Measurements from ENCODE around the gene PI4KB.

- TF ChIP-seq ZFP3 (CRISPR knock-in tag; IDR thresholded peaks at IDR 0.05) (no peak), ZC3H10 (CRISPR knock-in tag; IDR thresholded peaks at IDR 0.05) (no peak), ESRRG (CRISPR knock-in tag; IDR thresholded peaks at IDR 0.05) (no peak), ZNF70 (CRISPR knock-in tag; IDR thresholded peaks at IDR 0.05) (no peak), PATZ1 (CRISPR knock-in tag; IDR thresholded peaks at IDR 0.05; ENCODE audit: borderline replicate concordance) (no peak), OSR1 (CRISPR knock-in tag; IDR thresholded peaks at IDR 0.05) (no peak), CSDC2 (CRISPR knock-in tag; IDR thresholded peaks at IDR 0.05) (no peak), CSRNP3 (CRISPR knock-in tag; IDR thresholded peaks at IDR 0.05) (no peak), RARB (CRISPR knock-in tag; IDR thresholded peaks at IDR 0.05) (no peak), SNAI2 (CRISPR knock-in tag; IDR thresholded peaks at IDR 0.05) (no peak), ZFP30 (CRISPR knock-in tag; IDR thresholded peaks at IDR 0.05) (no peak), GLIS3 (CRISPR knock-in tag; IDR thresholded peaks at IDR 0.05) (no peak), TOX (CRISPR knock-in tag; IDR thresholded peaks at IDR 0.05; ENCODE audit: borderline replicate concordance) (no peak), ZNF565 (CRISPR knock-in tag; conservative IDR thresholded peaks at IDR 0.05; ENCODE audit: low read depth) (no peak)
Observed at GRCh38 chr1:151265446-151266236, 61.6 kb downstream of the PI4KB start.
